ENCODE measurements around the gene SMG6. TPM values are rescaled to one million over a fixed set of nuclear protein-coding genes. Genes with fewer than 3 reads are reported as not detected.
"Not testable (repeated sequence)": the region's sequence is repeated elsewhere in the genome, so short reads cannot be mapped to it uniquely, and the experiment has no call there.

Gene SMG6
- total RNA-seq, 1 donor from 2014 or later = 34.7 TPM

DNA sequence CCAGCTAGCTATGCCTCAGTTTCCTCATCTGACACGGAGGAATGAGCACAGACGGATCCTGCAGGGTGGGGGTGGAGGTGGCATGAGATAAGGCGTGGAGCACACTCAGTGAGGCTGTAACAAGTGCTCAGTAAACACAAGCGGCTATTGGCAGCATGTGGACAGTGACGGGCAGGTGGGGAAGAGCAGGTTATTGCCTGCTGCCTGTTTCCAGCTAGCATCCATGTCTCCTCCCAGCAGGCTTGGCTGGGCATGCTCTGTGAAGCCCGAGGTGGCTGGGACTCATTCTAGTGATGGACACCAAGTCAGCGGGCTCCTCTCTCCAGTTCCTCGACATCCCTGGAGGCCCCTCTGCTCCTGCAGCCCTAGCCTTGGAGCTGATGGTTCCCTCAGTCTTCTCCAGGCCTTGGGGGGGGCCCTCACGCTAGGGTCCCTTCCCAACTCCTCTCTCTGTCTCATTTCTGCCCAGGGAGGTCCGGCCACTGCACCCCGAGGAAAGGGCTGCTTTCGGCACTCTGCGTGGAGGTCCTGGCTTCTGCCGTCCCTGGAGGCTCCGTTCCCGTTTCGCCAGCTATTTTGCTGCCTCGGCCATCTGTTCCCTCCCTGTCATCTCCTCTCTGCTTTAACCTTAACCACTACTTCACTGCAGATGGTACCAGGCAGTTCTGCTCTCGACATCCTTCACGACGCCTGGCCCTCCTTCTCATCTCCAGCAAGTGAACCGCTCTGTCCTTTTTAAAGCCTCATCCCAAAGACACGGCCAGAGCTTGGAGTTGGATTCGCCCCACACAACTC is 284.7 kb downstream of the SMG6 start:
- H3K36me3 ChIP-seq (ENCODE audit: control insufficient read depth, insufficient read depth, low read length) = no peaks in the 10 kb centered on the region
- DNase-seq (ENCODE audit: low read depth) = no peak
- peaks cover 71% of the 10 kb centered on the region for H3K27me3 ChIP-seq (ENCODE audit: control insufficient read depth, insufficient read depth, low read length)
- TF ChIP-seq, protein P1, sequence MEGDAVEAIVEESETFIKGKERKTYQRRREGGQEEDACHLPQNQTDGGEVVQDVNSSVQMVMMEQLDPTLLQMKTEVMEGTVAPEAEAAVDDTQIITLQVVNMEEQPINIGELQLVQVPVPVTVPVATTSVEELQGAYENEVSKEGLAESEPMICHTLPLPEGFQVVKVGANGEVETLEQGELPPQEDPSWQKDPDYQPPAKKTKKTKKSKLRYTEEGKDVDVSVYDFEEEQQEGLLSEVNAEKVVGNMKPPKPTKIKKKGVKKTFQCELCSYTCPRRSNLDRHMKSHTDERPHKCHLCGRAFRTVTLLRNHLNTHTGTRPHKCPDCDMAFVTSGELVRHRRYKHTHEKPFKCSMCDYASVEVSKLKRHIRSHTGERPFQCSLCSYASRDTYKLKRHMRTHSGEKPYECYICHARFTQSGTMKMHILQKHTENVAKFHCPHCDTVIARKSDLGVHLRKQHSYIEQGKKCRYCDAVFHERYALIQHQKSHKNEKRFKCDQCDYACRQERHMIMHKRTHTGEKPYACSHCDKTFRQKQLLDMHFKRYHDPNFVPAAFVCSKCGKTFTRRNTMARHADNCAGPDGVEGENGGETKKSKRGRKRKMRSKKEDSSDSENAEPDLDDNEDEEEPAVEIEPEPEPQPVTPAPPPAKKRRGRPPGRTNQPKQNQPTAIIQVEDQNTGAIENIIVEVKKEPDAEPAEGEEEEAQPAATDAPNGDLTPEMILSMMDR (IDR thresholded peaks at IDR 0.05; ENCODE audit: insufficient read depth, low read length, poor library complexity, severe bottlenecking) = no peak
- no peak overlapping the region for H3K4me3 ChIP-seq (ENCODE audit: low read depth, low read length)

DNA sequence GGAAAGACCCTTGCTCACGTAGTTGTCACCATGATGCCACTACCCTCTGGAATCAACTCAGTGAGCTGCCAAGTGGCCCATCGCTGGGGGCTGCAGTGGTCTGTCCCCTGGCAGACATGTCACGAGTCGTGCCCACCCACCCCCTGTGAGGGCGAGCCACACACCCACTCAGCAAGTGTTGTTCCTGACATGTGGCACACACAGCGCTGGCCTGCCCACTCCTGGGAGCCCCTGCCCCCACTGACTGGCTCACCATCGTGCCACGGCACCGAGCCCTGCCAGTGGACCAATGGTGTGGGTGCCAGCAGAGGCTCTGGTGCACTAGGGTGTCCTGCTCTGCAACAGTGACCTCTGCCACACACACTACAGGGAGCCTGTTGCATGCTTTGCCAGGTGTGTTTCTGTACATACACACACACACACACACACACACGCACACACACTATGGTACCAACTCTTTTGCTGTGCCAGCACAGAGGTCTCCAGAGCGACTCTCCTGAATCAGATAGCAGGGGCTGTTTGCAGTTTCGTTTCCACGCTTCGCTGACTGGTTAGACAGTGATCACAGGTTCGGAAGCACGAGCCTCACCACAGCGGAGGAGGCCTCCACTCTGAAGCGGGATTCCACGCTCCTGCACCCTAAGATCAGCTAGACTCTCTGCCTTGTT is 286.2 kb downstream of the SMG6 start:
- Histone ChIP-seq H3K36me3 (ENCODE audit: control insufficient read depth, insufficient read depth, low read length) (no peaks in the 10 kb centered on the region), H3K27me3 (ENCODE audit: control insufficient read depth, insufficient read depth, low read length) (peaks cover 57% of the 10 kb centered on the region), H3K4me3 (ENCODE audit: low read depth, low read length) (no peak overlapping the region)
- TF ChIP-seq, protein P1 (IDR thresholded peaks at IDR 0.05; ENCODE audit: insufficient read depth, low read length, poor library complexity, severe bottlenecking) = no peak
- DNase-seq (ENCODE audit: low read depth) = no peak

DNA sequence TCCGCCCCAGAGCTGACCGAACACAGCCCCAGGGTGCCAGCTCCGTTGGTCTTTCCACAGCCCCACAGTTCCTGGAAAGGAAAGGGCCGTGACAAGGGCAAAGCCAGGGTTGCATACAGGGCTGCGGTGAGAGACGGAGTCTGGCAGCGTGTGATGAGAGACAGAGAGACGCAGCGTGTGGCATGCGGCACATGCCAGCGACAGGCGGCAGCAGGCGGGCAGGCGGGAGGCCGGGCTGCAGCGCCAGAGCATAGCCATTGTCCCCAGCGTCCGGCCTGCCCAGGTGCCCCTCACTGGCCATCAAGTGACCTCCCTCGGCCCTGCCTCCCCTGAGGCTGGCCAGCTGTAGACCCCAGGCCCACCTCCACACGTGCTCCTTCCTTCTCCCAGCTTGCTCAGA is 287.1 kb downstream of the SMG6 start:
- Histone ChIP-seq H3K4me3 (ENCODE audit: low read depth, low read length) (no peak overlapping the region), H3K27me3 (ENCODE audit: control insufficient read depth, insufficient read depth, low read length) (peaks cover 56% of the 10 kb centered on the region), H3K36me3 (ENCODE audit: control insufficient read depth, insufficient read depth, low read length) (no peaks in the 10 kb centered on the region)
- no peak for DNase-seq (ENCODE audit: low read depth)
- TF ChIP-seq, protein P1 (IDR thresholded peaks at IDR 0.05; ENCODE audit: insufficient read depth, low read length, poor library complexity, severe bottlenecking) = no peak

DNA sequence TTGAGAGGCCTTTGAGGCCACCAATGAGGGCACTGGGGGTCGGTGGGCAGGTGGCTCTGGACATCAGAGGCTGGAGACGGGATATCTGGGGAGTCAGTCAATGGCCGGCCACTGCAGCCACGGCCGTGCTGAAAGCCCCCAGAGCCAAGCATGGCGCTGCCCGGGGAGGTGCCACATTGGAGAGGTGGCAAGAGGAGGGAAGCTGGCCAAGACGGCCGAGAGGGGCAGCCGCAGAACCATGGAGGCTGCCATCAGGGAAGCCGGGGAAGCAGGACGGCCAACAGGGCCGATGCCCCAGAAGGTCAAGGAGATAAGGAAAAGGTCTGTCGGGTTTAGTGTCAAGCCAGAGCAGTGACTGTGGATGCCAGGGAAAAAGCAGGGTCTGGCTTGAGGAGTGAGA is 288.3 kb downstream of the SMG6 start:
- Histone ChIP-seq H3K27me3 (ENCODE audit: control insufficient read depth, insufficient read depth, low read length) (peaks cover 54% of the 10 kb centered on the region), H3K4me3 (ENCODE audit: low read depth, low read length) (no peak overlapping the region), H3K36me3 (ENCODE audit: control insufficient read depth, insufficient read depth, low read length) (no peaks in the 10 kb centered on the region)
- TF ChIP-seq, protein P1 (IDR thresholded peaks at IDR 0.05; ENCODE audit: insufficient read depth, low read length, poor library complexity, severe bottlenecking) = no peak
- DNase-seq (ENCODE audit: low read depth) = no peak

DNA sequence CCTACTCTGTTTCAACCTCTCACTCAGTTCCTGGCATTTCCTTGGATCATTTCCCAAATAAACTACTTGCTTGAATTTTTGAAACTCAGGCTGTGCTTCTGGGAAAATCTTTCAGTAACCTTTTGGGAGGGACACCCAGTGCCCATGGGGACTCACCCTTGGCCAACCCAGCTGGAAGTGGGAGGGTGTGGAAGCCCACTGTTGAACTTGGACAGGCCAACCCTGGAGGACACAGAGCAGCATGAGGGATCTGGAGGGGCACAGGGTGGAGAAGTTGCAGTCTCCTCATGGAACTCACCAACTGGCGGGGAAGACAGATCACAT is 289.6 kb downstream of the SMG6 start:
- TF ChIP-seq, protein P1 (IDR thresholded peaks at IDR 0.05; ENCODE audit: insufficient read depth, low read length, poor library complexity, severe bottlenecking) = no peak
- H3K4me3 ChIP-seq (ENCODE audit: low read depth, low read length) = no peak overlapping the region
- H3K36me3 ChIP-seq (ENCODE audit: control insufficient read depth, insufficient read depth, low read length) = no peaks in the 10 kb centered on the region
- no peak for DNase-seq (ENCODE audit: low read depth)
- peaks cover 41% of the 10 kb centered on the region for H3K27me3 ChIP-seq (ENCODE audit: control insufficient read depth, insufficient read depth, low read length)

DNA sequence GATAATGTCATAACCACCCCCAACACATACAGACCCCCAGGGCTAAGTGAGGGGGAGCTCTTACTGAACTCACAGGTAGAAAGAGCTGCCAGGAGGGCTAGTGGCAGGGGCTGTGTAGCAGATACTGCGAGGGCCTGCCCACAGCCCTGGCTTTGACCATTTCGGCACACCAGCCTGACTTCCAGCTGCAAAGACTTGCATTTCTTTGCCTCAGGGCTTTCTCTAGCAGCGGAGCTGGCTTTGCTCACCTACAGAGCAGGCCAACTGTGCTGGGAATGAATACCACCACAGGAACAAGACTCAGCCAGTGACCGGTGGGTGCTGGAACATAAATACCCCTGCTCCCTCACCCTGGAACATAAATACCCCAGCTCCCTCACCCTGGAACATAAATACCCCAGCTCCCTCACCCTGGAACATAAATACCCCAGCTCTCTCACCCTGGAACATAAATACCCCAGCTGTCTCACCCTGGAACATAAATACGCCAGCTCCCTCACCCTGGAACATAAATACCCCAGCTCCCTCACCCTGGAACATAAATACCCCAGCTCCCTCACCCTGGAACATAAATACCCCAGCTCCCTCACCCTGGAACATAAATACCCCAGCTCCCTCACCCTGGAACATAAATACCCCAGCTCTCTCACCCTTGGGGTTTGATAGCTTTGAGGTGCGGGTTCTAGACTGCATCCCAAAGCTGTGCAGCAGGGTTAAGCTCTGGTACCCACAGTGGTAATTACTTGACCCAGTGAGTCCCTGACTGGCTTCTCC is 290.2 kb downstream of the SMG6 start:
- not testable (repeated sequence) for H3K36me3 ChIP-seq (ENCODE audit: control insufficient read depth, insufficient read depth, low read length); DNase-seq (ENCODE audit: low read depth); H3K4me3 ChIP-seq (ENCODE audit: low read depth, low read length)
- peaks cover 35% of the 10 kb centered on the region for H3K27me3 ChIP-seq (ENCODE audit: control insufficient read depth, insufficient read depth, low read length)

All from kidney epithelial cell (primary cell).